GM12801 (cell line): Measurements from ENCODE around the gene MAGEE1.

Source experiments
- CTCF ChIP-seq: IDR thresholded peaks from one replicate; pipeline ENCODE4 v1.5.1; 2011; ENCODE audit warnings: control low read depth; ENCODE audit not compliant: insufficient read length; ENCODE audit errors: extremely low read depth

MAGEE1 gene

GRCh38 chrX:76434103-76434741 lies 6.7 kb downstream of the MAGEE1 start:
- no peak for TF ChIP-seq CTCF

GRCh38 chrX:76439188-76439587 lies 11.7 kb downstream of the MAGEE1 start:
- TF ChIP-seq CTCF = no peak

GRCh38 chrX:76453737-76454406 lies 26.4 kb downstream of the MAGEE1 start:
- no peak for TF ChIP-seq CTCF

- TF ChIP-seq CTCF = no peak
These were observed 27.0 kb downstream of the MAGEE1 start for GRCh38 chrX:76454456-76454927.

- no peak for TF ChIP-seq CTCF
These were observed 49.8 kb downstream of the MAGEE1 start for GRCh38 chrX:76477353-76477752.
